NCI-H460 (cell line): ENCODE measurements around the gene UBE2C. TPM values are rescaled to one million over a fixed set of nuclear protein-coding genes. Genes with fewer than 3 reads are reported as not detected.
"Not testable (repeated sequence)": the region's sequence is repeated elsewhere in the genome, so short reads cannot be mapped to it uniquely, and the experiment has no call there.

Source experiments
- DNase-seq: peaks from one replicate; pipeline ENCODE4 v3.0.0-alpha.2; 2016; ENCODE audit warnings: low read depth; ENCODE audit errors: extremely low read depth
- total RNA-seq: library from RNA; depleted of rRNA; stranded (reverse); fragments of >200 nt; shearing (Covaris generic); gene quantifications from 2 replicates; pipeline ENCODE4 v1.2.3, GENCODE V29; 2014

UBE2C gene
- total RNA-seq, 1 experiment from 2014 or later: 179 TPM

GRCh38 chr20:45797510-45797909 lies 14.9 kb upstream of the UBE2C start:
- not testable (repeated sequence) for DNase-seq

DNA sequence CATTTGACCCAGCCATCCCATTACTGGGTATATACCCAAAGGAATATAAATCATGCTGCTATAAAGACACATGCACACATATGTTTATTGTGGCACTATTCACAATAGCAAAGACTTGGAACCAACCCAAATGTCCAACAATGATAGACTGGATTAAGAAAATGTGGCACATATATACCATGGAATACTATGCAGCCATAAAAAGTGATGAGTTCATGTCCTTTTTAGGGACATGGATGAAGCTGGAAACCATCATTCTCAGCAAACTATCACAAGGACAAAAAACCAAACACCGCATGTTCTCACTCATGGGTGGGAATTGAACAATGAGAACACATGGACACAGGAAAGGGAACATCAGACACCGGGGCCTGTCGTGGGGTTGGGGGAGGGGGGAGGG lies 14.5 kb upstream of the UBE2C start:
- not testable (repeated sequence) for DNase-seq

GRCh38 chr20:45798935-45799642 lies 13.4 kb upstream of the UBE2C start:
- peak; percentile 66 for DNase-seq

DNA sequence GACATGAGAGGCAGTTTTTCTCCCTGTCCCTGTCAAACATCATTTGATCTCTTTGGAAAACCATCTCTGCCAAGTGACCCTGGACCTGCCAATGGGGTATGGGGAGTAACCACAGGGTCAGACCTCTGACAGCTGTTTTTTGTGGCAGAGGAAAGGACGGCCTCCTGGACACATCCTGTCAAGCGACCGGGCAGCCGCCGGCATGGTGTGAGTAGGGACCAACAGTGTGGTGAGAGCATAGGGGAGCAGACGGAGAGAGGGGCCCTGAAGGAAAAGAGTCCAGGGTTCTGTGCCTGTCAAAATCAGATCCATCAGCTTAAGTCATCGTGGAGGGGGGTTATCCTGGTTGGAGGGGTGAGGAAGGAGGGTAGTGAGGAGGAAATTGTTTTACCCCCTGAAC lies 10.6 kb upstream of the UBE2C start:
- DNase-seq: no peak

- no peak for DNase-seq
Observed at GRCh38 chr20:45810191-45810970, 2.1 kb upstream of the UBE2C start.

GRCh38 chr20:45813006-45813340 lies 529 bp downstream of the UBE2C start:
- DNase-seq: no peak

- DNase-seq: no peak
Observed at GRCh38 chr20:45813489-45813888, 1.0 kb downstream of the UBE2C start.

- DNase-seq: no peak
Observed at GRCh38 chr20:45814314-45814713, 1.9 kb downstream of the UBE2C start.

GRCh38 chr20:45816951-45817350 lies 4.5 kb downstream of the UBE2C start:
- DNase-seq: no peak

- peak; percentile 48 for DNase-seq
Observed at GRCh38 chr20:45817376-45818194, 5.1 kb downstream of the UBE2C start.

DNA sequence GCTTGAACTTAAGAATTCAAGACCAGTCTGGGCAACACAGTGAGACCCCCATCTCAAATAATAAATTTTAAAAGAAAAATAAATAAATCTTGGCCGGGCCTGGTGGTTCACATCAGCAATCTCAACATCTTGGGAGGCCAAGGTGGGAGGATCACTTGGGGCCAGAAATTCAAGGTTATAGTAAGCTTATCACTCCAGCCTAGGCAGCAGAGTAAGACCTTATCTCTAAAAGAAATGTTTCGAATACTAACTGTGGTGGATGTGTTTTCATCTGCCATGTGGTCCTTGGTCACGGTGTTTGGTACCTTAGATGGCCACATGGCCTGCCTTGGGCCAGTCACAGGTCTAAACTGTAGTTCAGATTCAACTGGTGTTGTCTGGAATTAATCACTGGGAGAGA lies 5.8 kb downstream of the UBE2C start:
- no peak for DNase-seq

DNA sequence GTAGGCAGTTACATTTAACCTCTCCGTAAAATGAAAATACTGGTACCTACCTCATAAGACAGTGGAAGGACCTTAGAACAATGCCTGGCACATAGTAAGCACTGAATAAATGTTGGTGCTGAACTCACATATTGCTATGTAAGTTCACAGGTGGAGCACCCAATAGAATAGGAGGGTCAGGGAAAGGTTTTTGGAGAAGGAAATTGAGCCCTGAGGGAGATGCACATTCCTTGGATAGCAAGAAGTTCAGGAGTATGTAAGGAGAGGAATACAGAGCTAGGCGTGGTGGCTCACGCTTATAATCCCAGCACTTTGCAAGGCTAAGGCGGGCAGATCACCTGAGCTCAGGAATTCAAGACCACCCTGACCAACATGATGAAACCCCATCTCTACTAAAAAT lies 7.0 kb downstream of the UBE2C start:
- no peak for DNase-seq

- DNase-seq: no peak
Observed at GRCh38 chr20:45821947-45822346, 9.5 kb downstream of the UBE2C start.

- no peak for DNase-seq
Observed at GRCh38 chr20:45822857-45823256, 10.4 kb downstream of the UBE2C start.

DNA sequence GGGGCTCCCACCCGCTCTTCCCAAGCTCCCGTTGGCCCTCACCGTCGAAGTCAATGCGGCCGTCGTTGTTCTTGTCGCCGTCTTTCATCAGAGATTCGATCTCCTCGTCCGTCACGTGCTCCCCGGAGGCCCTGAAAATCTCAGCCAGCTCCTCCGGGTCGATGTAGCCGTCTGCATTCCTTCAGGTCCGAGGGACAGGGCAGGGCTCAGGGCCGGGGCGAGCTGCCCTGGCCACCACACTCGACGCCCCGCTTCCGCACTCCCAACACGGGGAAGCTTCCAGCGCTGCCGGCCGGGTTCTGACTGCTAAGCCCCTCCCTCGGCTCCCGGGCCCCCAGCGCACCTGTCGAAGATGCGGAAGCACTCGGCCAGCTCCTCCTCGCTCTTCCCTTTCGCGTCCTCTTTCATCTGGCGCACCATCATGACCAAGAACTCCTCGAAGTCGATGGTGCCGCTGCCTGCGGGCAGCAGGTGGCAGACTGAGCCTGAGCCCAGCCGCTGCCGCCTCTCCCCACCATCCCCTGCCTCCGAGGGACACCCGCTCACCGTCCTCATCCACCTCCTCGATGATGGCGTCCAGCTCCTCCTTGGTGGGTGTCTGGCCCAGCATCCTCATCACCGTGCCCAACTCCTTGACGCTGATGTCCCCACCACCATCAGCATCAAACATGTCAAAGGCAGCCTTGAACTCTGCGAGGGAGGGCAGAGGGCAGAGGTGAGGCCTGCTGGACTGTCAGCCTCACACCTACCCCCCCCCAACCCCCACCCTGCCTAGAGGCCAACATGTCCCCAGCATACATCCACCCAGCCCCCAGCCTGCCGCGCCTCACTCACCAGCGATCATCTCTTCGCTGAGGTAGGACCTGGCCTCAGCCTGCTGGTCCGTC lies 11.7 kb downstream of the UBE2C start:
- DNase-seq: no peak

DNA sequence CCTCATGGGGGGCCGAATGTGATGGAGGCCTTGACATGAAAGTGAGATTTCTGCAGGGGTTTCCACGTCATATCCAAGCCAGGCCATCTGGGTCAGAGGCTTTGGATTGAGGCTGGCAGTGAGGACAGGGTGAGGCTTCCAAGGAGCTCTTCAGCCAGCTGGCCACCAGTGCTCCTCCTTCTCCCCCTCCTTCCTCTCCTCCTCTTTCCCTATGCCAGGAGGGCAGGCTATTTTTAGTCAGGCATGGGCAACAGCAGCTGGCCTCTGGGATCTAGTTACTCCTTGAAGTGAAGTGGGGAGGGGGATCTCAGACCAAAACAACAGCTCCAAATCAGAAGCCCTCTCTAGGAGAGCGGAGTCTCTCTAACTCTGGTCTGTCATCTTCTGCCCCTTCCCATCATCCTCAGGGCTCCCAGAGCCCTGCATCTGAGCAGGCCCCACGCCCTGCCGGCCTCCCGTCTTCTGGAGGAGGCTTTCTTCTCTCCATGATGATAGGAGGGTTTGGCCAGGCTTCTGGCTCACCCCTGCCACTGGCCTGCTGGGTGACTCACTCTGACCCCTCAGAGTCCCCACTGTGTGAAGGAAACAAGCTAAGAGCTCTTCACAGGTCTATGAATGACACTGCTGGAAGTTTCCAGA lies 14.1 kb downstream of the UBE2C start:
- no peak for DNase-seq

GRCh38 chr20:45827030-45827652 lies 14.7 kb downstream of the UBE2C start, which contains the start of gene TNNC2:
Gene TNNC2, minus strand, starts transcription at chr20:45827312. Its CDS starts 64 bp downstream, at chr20:45827248.
- DNase-seq: no peak

DNA sequence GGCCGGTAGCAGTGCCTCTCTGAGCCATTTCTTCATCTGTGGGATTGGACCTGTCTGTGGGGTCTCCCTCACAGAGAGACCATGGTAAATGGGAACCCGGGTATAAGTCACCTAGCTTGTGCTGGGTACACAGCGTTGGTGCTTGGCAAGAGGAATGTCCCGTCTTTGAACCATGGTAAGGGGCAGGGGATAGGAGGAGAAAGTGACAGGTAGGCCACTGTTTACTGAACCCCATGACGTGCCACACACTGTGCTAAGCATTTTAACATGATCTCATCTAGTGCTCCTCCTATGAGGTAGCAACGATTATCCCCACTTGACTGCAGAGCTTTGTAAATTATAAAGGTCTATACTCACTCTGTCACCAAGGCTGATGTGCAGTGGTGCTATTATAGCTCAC lies 15.3 kb downstream of the UBE2C start:
- DNase-seq: no peak

- DNase-seq: no peak
Observed at GRCh38 chr20:45828589-45828988, 16.1 kb downstream of the UBE2C start.
